Endothelial cell of umbilical vein (primary cell): ENCODE results near the gene PRDM8. TPM values are rescaled to one million over a fixed set of nuclear protein-coding genes. Genes with fewer than 3 reads are reported as not detected.

ENCODE experiments used
- BruUV-seq: library from RNA; stranded (reverse); fragments of 400-500 nt; replicated peaks from 2 replicates; lab custom pipeline; 2021; lab: Mats Ljungman, UMichigan
- CTCF ChIA-PET: fragments of 300-600, 350-600 bp; sonication (Branson Sonifier 250); formaldehyde crosslinking; loops from one replicate; lab custom pipeline; 2021; ENCODE audit warnings: antibody characterized with exemption, inconsistent platforms; lab: Charles Lee
- POLR2A ChIA-PET: fragments of 300-600, 350-600 bp; sonication (Branson Sonifier 250); formaldehyde crosslinking; loops from one replicate; lab custom pipeline; 2021; ENCODE audit warnings: antibody characterized with exemption, inconsistent platforms; lab: Charles Lee
- DNase-seq: peaks from one replicate; pipeline ENCODE4 v3.0.0-alpha.2; 2011; ENCODE audit warnings: low read depth, low spot score
- FAIRE-seq: peaks from 2 replicates; lab custom pipeline; 2011; peaks lifted over from hg19 to GRCh38; lab: Jason Lieb, UNC
- H2AFZ ChIP-seq: 2 replicates; pipeline ENCODE4 v1.6.0; 2012; ENCODE audit warnings: low read depth, low read length, control low read depth, inconsistent platforms
- H3K27ac ChIP-seq: 2 replicates; pipeline ENCODE4 v1.5.1; 2011; ENCODE audit warnings: low read depth, mild to moderate bottlenecking, control low read depth, low read length, moderate library complexity; ENCODE audit not compliant: insufficient read depth
- H3K27me3 ChIP-seq, 2 experiments: 2 replicates each; pipeline versions ENCODE4 v1.6.0 to v1.6.1; 2011; ENCODE audit warnings: low read length in 2 of 2, mixed read lengths in 1 of 2; ENCODE audit not compliant: control insufficient read depth in 2 of 2, insufficient read depth in 2 of 2
- H3K36me3 ChIP-seq, 2 experiments: 2 replicates in 1 of 2; 3 replicates in 1 of 2; pipeline ENCODE4 v1.5.1; 2011; ENCODE audit warnings: low read length in 2 of 2, mild to moderate bottlenecking in 1 of 2, moderate library complexity in 1 of 2; ENCODE audit not compliant: control insufficient read depth in 2 of 2, insufficient read depth in 2 of 2; ENCODE audit errors: extremely low read depth in 1 of 2
- H3K4me1 ChIP-seq: 3 replicates; pipeline ENCODE4 v1.5.1; 2011; ENCODE audit warnings: mild to moderate bottlenecking, low read length; ENCODE audit not compliant: control insufficient read depth, insufficient read depth; ENCODE audit errors: extremely low read depth
- H3K4me2 ChIP-seq: 2 replicates; pipeline ENCODE4 v1.6.1; 2011; ENCODE audit warnings: low read length, control low read depth, mixed read lengths; ENCODE audit not compliant: insufficient read depth
- H3K4me3 ChIP-seq, 3 experiments: fragments of 200-600 bp in 1 of 3; sonication (generic), shearing (Covaris generic) in 1 of 3; replicated peaks in 1 of 3; 2 replicates each; pipeline ENCODE4 v1.5.1; 2011 to 2016; ENCODE audit warnings: control low read depth in 3 of 3, low read length in 3 of 3, mild to moderate bottlenecking in 2 of 3, inconsistent platforms in 1 of 3, low read depth in 1 of 3, moderate library complexity in 1 of 3; ENCODE audit not compliant: insufficient read depth in 1 of 3
- H3K79me2 ChIP-seq: 2 replicates; pipeline ENCODE4 v1.6.0; 2012; ENCODE audit warnings: low read length, inconsistent platforms; ENCODE audit not compliant: control insufficient read depth, insufficient read depth
- H3K9ac ChIP-seq: replicated peaks from 2 replicates; pipeline ENCODE3; 2011; ENCODE audit warnings: low read length, control low read depth; ENCODE audit not compliant: insufficient read depth; ENCODE audit errors: extremely low read depth
- H3K9me1 ChIP-seq: replicated peaks from 3 replicates; pipeline ENCODE4 v1.6.0; 2011; ENCODE audit warnings: mild to moderate bottlenecking, low read length; ENCODE audit not compliant: control insufficient read depth, insufficient read depth; ENCODE audit errors: extremely low read depth
- H3K9me3 ChIP-seq: replicated peaks from 2 replicates; pipeline ENCODE4 v1.5.1; 2012; ENCODE audit warnings: low read length, inconsistent platforms; ENCODE audit not compliant: control insufficient read depth, insufficient read depth
- H4K20me1 ChIP-seq: replicated peaks from 2 replicates; pipeline ENCODE3; 2011; ENCODE audit warnings: mild to moderate bottlenecking, low read length; ENCODE audit not compliant: control insufficient read depth, insufficient read depth; ENCODE audit errors: extremely low read depth
- GATA2 ChIP-seq: IDR thresholded peaks from 2 replicates; pipeline ENCODE4 v1.7.0; 2011; ENCODE audit warnings: low read depth, mild to moderate bottlenecking, moderate library complexity, mixed read lengths, low read length; ENCODE audit not compliant: insufficient read length, insufficient read depth
- JUN ChIP-seq: IDR thresholded peaks from 2 replicates; pipeline ENCODE4 v1.6.1; 2011; ENCODE audit warnings: borderline replicate concordance, low read depth; ENCODE audit not compliant: insufficient read length, insufficient read depth
- POLR2A ChIP-seq: IDR thresholded peaks from 2 replicates; pipeline ENCODE4 v1.6.1; 2012; ENCODE audit warnings: low read depth, mild to moderate bottlenecking, control low read depth, low read length
- dilution Hi-C: fragments of 300-500 bp; cut with MboI; formaldehyde crosslinking; loops from one replicate; pipeline ENCODE4 v1.15.0; 2019; ENCODE audit warnings: low sequenced_read_pairs; ENCODE audit not compliant: extremely low pct_ligation_motif_present
- intact Hi-C: fragments of 100-400 bp; cut with micrococcal nuclease; formaldehyde crosslinking; loops from one replicate; pipeline ENCODE4 v1.10.0; 2022
- polyA plus RNA-seq, 4 experiments: library from polyadenylated mRNA; depleted of rRNA in 3 of 4; stranded (reverse) in 3 of 4; unstranded in 1 of 4; fragments of >200 nt; gene quantifications; 2 replicates each; pipeline versions ENCODE4 v1.2.1 to v1.2.3, GENCODE V29; 2011 to 2012; ENCODE audit warnings: missing spikeins in 1 of 4
- total RNA-seq: library from RNA; stranded (reverse); gene quantifications from 2 replicates; pipeline ENCODE4 v1.2.3, GENCODE V29; 2021
- TF ChIP-seq, protein P1 (sequence below): IDR thresholded peaks from 2 replicates; pipeline ENCODE4 v1.6.1; 2011; ENCODE audit not compliant: insufficient read depth, insufficient read length

Gene PRDM8
- total and polyA plus RNA-seq, 2 donors (not counting 3 experiments of a cell fraction or from before 2014, with no cell fraction given), result 0.28 to 0.82 TPM

GRCh38 chr4:80252953-80253352, 55.6 kb downstream of the PRDM8 start:
- Histone ChIP-seq H3K79me2 (no peaks in the 10 kb centered on the region), H3K4me1 (peaks cover 5% of the 10 kb centered on the region), H3K27ac (no peak overlapping the region), H3K27me3 (peaks cover 10 to 27% of the 10 kb centered on the region in 2 experiments), H3K9me1 (no peaks in the 10 kb centered on the region), H3K36me3 (no peaks in the 10 kb centered on the region), H4K20me1 (no peaks in the 10 kb centered on the region), H2AFZ (no peak overlapping the region), H3K4me3 (no peak overlapping the region), H3K9me3 (no peaks in the 10 kb centered on the region), H3K9ac (no peak overlapping the region), H3K4me2 (no peak overlapping the region)
- ChIA-PET POLR2A (interaction anchor here (1.1 kb wide), 1 partner anchor 13 kb away, joined by 3 read pairs; no protein-coding TSS in a partner anchor), CTCF (interaction anchor here (0.6 to 1.6 kb wide), 6 partner anchors 13 to 83 kb away, joined by 3 to 7 read pairs (median 4); partner anchors contain the start of genes CFAP299 and FGF5)
- dilution Hi-C loops, result no loop called here
- FAIRE-seq, result no peak
- TF ChIP-seq JUN (no peak), POLR2A (no peak)
- no peak for DNase-seq
- intact Hi-C loops, result loop anchor here (1.0 kb wide), 1 partner anchor 11 kb away; no protein-coding TSS in a partner anchor
- no TSS peak for BruUV-seq

GRCh38 chr4:80253510-80253909, 56.2 kb downstream of the PRDM8 start:
- no peak overlapping the region for H3K27ac ChIP-seq
- TF ChIP-seq, protein P1, sequence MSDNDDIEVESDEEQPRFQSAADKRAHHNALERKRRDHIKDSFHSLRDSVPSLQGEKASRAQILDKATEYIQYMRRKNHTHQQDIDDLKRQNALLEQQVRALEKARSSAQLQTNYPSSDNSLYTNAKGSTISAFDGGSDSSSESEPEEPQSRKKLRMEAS, result no peak
- peak; percentile 13 for TF ChIP-seq GATA2
- no peak overlapping the region for H2AFZ ChIP-seq

More at GRCh38 chr4:80253510-80253909, 56.2 kb downstream of the PRDM8 start:
- Histone ChIP-seq H3K9me3 (no peaks in the 10 kb centered on the region), H3K4me3 (no peak overlapping the region), H3K4me2 (no peak overlapping the region), H4K20me1 (no peaks in the 10 kb centered on the region), H3K27me3 (peaks cover 10 to 30% of the 10 kb centered on the region in 2 experiments), H3K9me1 (no peaks in the 10 kb centered on the region), H3K79me2 (no peaks in the 10 kb centered on the region), H3K4me1 (peaks cover 5% of the 10 kb centered on the region), H3K9ac (no peak overlapping the region), H3K36me3 (no peaks in the 10 kb centered on the region)
- ChIA-PET CTCF (interaction anchor here (0.8 to 1.6 kb wide), 4 partner anchors 12 to 84 kb away, joined by 3 to 6 read pairs (median 4); partner anchors contain the start of gene FGF5), POLR2A (interaction anchor here (1.1 kb wide), 1 partner anchor 12 kb away, joined by 3 read pairs; no protein-coding TSS in a partner anchor)
- DNase-seq, result no peak
- dilution Hi-C loops, result no loop called here
- intact Hi-C loops, result loop anchor here (1.0 kb wide), 1 partner anchor 11 kb away; no protein-coding TSS in a partner anchor
- peak; percentile 58 for FAIRE-seq
- BruUV-seq, result no TSS peak

Other genes with a start within 250 kb of the PRDM8 start
- 64.6 and 71.9 TPM in 2 replicates for gene ANTXR2, start 124.3 kb upstream of the PRDM8 start, total RNA-seq
- gene ANTXR2, start 124.3 kb upstream of the PRDM8 start, polyA plus RNA-seq, result 4.6 and 6.6 TPM in 2 replicates
- 0.13 and 1.7 TPM in 2 replicates for gene FGF5, start 69.2 kb downstream of the PRDM8 start, total RNA-seq
- gene FGF5, start 69.2 kb downstream of the PRDM8 start, polyA plus RNA-seq, result 0.37 and 0.73 TPM in 2 replicates
- not detected in 2 replicates for gene CFAP299, start 138.2 kb downstream of the PRDM8 start, total RNA-seq
- not detected in 2 replicates for gene CFAP299, start 138.2 kb downstream of the PRDM8 start, polyA plus RNA-seq